ENCODE measurements around the gene NLRC5. TPM values are rescaled to one million over a fixed set of nuclear protein-coding genes. Genes with fewer than 3 reads are reported as not detected.
"Not testable (repeated sequence)": the region's sequence is repeated elsewhere in the genome, so short reads cannot be mapped to it uniquely, and the experiment has no call there.

NLRC5 gene
- total and polyA plus RNA-seq, 2 donors: 10.7 to 13.3 TPM

GRCh38 chr16:57071081-57071732 lies 81.8 kb downstream of the NLRC5 start:
- DNase-seq (ENCODE audit: extremely low spot score); H3K36me3 ChIP-seq (ENCODE audit: insufficient read depth); H3K4me3 ChIP-seq (ENCODE audit: low read depth, low read length); H3K27ac ChIP-seq (ENCODE audit: low read depth); H3K4me1 ChIP-seq (ENCODE audit: insufficient read depth): not testable (repeated sequence)
- 94% methylated on average over 4 of the region's 4 CpGs for WGBS

- no peak overlapping the region for H3K27ac ChIP-seq (ENCODE audit: low read depth)
- no peak for DNase-seq (ENCODE audit: extremely low spot score)
- H3K4me1 ChIP-seq (ENCODE audit: insufficient read depth): no peaks in the 10 kb centered on the region
- H3K4me3 ChIP-seq (ENCODE audit: low read depth, low read length): no peak overlapping the region
- peaks cover 2% of the 10 kb centered on the region for H3K36me3 ChIP-seq (ENCODE audit: insufficient read depth)
- WGBS: 89% methylated on average over 3 of the region's 3 CpGs
These were observed 82.7 kb downstream of the NLRC5 start for GRCh38 chr16:57071831-57072582.

GRCh38 chr16:57072616-57073275 lies 83.4 kb downstream of the NLRC5 start:
- no peaks in the 10 kb centered on the region for H3K4me1 ChIP-seq (ENCODE audit: insufficient read depth)
- DNase-seq (ENCODE audit: extremely low spot score): no peak
- 60% methylated on average over 8 of the region's 8 CpGs for WGBS

GRCh38 chr16:57077714-57078113 lies 88.4 kb downstream of the NLRC5 start:
- 83% methylated on average over 7 of the region's 7 CpGs for WGBS
- no peaks in the 10 kb centered on the region for H3K36me3 ChIP-seq (ENCODE audit: insufficient read depth)
- no peak for DNase-seq (ENCODE audit: extremely low spot score)

More at GRCh38 chr16:57072616-57073275, 83.4 kb downstream of the NLRC5 start:
- H3K27ac ChIP-seq (ENCODE audit: low read depth): no peak overlapping the region
- H3K36me3 ChIP-seq (ENCODE audit: insufficient read depth): peaks cover 2% of the 10 kb centered on the region
- H3K4me3 ChIP-seq (ENCODE audit: low read depth, low read length): no peak overlapping the region

GRCh38 chr16:57081744-57082143 lies 92.4 kb downstream of the NLRC5 start:
- Histone ChIP-seq H3K4me3 (ENCODE audit: low read depth, low read length) (no peak overlapping the region), H3K4me1 (ENCODE audit: insufficient read depth) (no peaks in the 10 kb centered on the region), H3K27ac (ENCODE audit: low read depth) (no peak overlapping the region), H3K36me3 (ENCODE audit: insufficient read depth) (no peaks in the 10 kb centered on the region)
- no peak for DNase-seq (ENCODE audit: extremely low spot score)

More at GRCh38 chr16:57077714-57078113, 88.4 kb downstream of the NLRC5 start:
- H3K4me1 ChIP-seq (ENCODE audit: insufficient read depth): no peaks in the 10 kb centered on the region
- H3K27ac ChIP-seq (ENCODE audit: low read depth): no peak overlapping the region
- H3K4me3 ChIP-seq (ENCODE audit: low read depth, low read length): no peak overlapping the region

GRCh38 chr16:57082664-57083063 lies 93.3 kb downstream of the NLRC5 start:
- DNase-seq (ENCODE audit: extremely low spot score): no peak
- Histone ChIP-seq H3K4me1 (ENCODE audit: insufficient read depth) (no peaks in the 10 kb centered on the region), H3K27ac (ENCODE audit: low read depth) (no peak overlapping the region), H3K4me3 (ENCODE audit: low read depth, low read length) (no peak overlapping the region), H3K36me3 (ENCODE audit: insufficient read depth) (no peaks in the 10 kb centered on the region)
- WGBS: 93% methylated on average over 6 of the region's 6 CpGs

- H3K4me1 ChIP-seq (ENCODE audit: insufficient read depth): no peaks in the 10 kb centered on the region
- no peaks in the 10 kb centered on the region for H3K36me3 ChIP-seq (ENCODE audit: insufficient read depth)
- DNase-seq (ENCODE audit: extremely low spot score): no peak
- WGBS: 82% methylated on average over 7 of the region's 7 CpGs
- H3K4me3 ChIP-seq (ENCODE audit: low read depth, low read length): no peak overlapping the region
- no peak overlapping the region for H3K27ac ChIP-seq (ENCODE audit: low read depth)
These were observed 94.2 kb downstream of the NLRC5 start for GRCh38 chr16:57083485-57084126.

- DNase-seq (ENCODE audit: extremely low spot score): no peak
- no peak overlapping the region for H3K4me3 ChIP-seq (ENCODE audit: low read depth, low read length)
- H3K36me3 ChIP-seq (ENCODE audit: insufficient read depth): no peaks in the 10 kb centered on the region
These were observed 95.0 kb downstream of the NLRC5 start for GRCh38 chr16:57084257-57084770.

GRCh38 chr16:57084996-57085395 lies 95.6 kb downstream of the NLRC5 start:
- H3K36me3 ChIP-seq (ENCODE audit: insufficient read depth): no peaks in the 10 kb centered on the region
- no peaks in the 10 kb centered on the region for H3K4me1 ChIP-seq (ENCODE audit: insufficient read depth)
- DNase-seq (ENCODE audit: extremely low spot score): no peak
- H3K27ac ChIP-seq (ENCODE audit: low read depth): no peak overlapping the region
- WGBS: 81% methylated on average over 7 of the region's 7 CpGs
- H3K4me3 ChIP-seq (ENCODE audit: low read depth, low read length): no peak overlapping the region

More at GRCh38 chr16:57084257-57084770, 95.0 kb downstream of the NLRC5 start:
- H3K4me1 ChIP-seq (ENCODE audit: insufficient read depth): no peaks in the 10 kb centered on the region
- WGBS: 15% methylated on average over 9 of the region's 9 CpGs
- H3K27ac ChIP-seq (ENCODE audit: low read depth): no peak overlapping the region

GRCh38 chr16:57087003-57087402 lies 97.6 kb downstream of the NLRC5 start:
- Histone ChIP-seq H3K4me1 (ENCODE audit: insufficient read depth) (no peaks in the 10 kb centered on the region), H3K4me3 (ENCODE audit: low read depth, low read length) (no peak overlapping the region), H3K27ac (ENCODE audit: low read depth) (no peak overlapping the region), H3K36me3 (ENCODE audit: insufficient read depth) (no peaks in the 10 kb centered on the region)
- no peak for DNase-seq (ENCODE audit: extremely low spot score)
- 70% methylated on average over 2 of the region's 2 CpGs for WGBS

- H3K4me3 ChIP-seq (ENCODE audit: low read depth, low read length): no peak overlapping the region
- 83% methylated on average over 8 of the region's 8 CpGs for WGBS
These were observed 100.0 kb downstream of the NLRC5 start for GRCh38 chr16:57089406-57089805.

GRCh38 chr16:57091200-57091974 lies 102.0 kb downstream of the NLRC5 start:
- peak overlapping the region; percentile 91 for H3K4me3 ChIP-seq (ENCODE audit: low read depth, low read length)
- DNase-seq (ENCODE audit: extremely low spot score): no peak
- H3K36me3 ChIP-seq (ENCODE audit: insufficient read depth): no peaks in the 10 kb centered on the region
- 13% methylated on average over 24 of the region's 24 CpGs for WGBS
- H3K27ac ChIP-seq (ENCODE audit: low read depth): no peak overlapping the region
- H3K4me1 ChIP-seq (ENCODE audit: insufficient read depth): no peaks in the 10 kb centered on the region

More at GRCh38 chr16:57089406-57089805, 100.0 kb downstream of the NLRC5 start:
- no peaks in the 10 kb centered on the region for H3K36me3 ChIP-seq (ENCODE audit: insufficient read depth)
- no peaks in the 10 kb centered on the region for H3K4me1 ChIP-seq (ENCODE audit: insufficient read depth)
- no peak for DNase-seq (ENCODE audit: extremely low spot score)
- no peak overlapping the region for H3K27ac ChIP-seq (ENCODE audit: low read depth)
